ENCODE data around the gene BPIFA3. TPM values are rescaled to one million over a fixed set of nuclear protein-coding genes. Genes with fewer than 3 reads are reported as not detected.
"Not testable (repeated sequence)": the region's sequence is repeated elsewhere in the genome, so short reads cannot be mapped to it uniquely, and the experiment has no call there.

The BPIFA3 gene
- total RNA-seq, 2 donors from 2014 or later: 7.7 TPM; not detected in 1

DNA sequence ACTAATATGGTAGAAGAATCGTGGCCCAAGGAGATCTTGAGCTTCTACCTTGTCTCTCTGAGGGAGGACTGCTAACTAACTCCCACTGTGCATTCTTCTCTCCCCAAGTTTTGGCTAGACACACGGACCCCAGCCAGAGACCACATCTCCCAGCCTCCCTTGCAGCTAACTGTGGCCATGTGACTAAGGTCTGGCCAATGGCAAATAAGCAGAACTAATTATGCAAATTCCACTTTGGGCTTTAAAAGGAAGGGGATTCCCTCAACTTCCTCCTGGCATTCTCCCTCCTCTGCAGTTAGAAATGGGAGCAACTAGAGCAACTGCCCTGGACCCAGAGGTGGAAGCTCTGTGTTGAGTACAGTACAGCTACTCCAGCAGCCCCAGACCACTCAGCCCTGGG is 33.8 kb upstream of the BPIFA3 start:
- intact Hi-C loops (cut with DNase I): no loop called here
- Histone ChIP-seq H3K9me3 (no peaks in the 10 kb centered on the region), H3K4me3 (no peak overlapping the region), H3K27ac (no peak overlapping the region), H3K4me1 (replicated peaks) (no peaks in the 10 kb centered on the region), H3K36me3 (no peaks in the 10 kb centered on the region), H3K27me3 (replicated peaks; ENCODE audit: insufficient read depth) (no peaks in the 10 kb centered on the region)
- 84% methylated on average over 2 of the region's 2 CpGs for WGBS
- TF ChIP-seq POLR2A (IDR thresholded peaks at IDR 0.05) (no peak), POLR2AphosphoS5 (IDR thresholded peaks at IDR 0.05) (no peak)
- TF ChIP-seq, protein P1, sequence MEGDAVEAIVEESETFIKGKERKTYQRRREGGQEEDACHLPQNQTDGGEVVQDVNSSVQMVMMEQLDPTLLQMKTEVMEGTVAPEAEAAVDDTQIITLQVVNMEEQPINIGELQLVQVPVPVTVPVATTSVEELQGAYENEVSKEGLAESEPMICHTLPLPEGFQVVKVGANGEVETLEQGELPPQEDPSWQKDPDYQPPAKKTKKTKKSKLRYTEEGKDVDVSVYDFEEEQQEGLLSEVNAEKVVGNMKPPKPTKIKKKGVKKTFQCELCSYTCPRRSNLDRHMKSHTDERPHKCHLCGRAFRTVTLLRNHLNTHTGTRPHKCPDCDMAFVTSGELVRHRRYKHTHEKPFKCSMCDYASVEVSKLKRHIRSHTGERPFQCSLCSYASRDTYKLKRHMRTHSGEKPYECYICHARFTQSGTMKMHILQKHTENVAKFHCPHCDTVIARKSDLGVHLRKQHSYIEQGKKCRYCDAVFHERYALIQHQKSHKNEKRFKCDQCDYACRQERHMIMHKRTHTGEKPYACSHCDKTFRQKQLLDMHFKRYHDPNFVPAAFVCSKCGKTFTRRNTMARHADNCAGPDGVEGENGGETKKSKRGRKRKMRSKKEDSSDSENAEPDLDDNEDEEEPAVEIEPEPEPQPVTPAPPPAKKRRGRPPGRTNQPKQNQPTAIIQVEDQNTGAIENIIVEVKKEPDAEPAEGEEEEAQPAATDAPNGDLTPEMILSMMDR (IDR thresholded peaks at IDR 0.05): no peak
- no peak for DNase-seq (ENCODE audit: low spot score)

DNA sequence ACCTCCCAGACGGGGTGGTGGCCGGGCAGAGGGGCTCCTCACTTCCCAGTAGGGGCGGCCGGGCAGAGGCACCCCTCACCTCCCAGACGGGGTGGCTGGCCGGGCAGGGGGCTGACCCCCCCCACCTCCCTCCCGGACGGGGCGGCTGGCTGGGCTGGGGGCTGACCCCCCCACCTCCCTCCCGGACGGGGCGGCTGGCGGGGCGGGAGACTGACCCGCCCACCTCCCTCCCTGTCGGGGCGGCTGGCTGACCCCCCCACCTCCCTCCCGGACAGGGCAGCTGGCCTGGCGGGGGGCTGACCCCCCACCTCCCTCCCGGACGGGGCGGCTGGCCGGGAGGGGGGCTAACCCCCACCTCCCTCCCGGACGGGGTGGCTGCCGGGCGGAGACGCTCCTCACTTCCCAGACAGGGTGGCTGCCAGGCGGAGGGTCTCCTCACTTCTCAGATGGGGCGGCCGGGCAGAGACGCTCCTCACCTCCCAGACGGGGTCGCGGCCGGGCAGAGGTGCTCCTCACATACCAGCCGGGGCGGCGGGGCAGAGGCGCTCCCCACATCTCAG is 32.0 kb upstream of the BPIFA3 start:
- DNase-seq (ENCODE audit: low spot score): not testable (repeated sequence)
- WGBS: 88% methylated on average over 26 of the region's 40 CpGs

DNA sequence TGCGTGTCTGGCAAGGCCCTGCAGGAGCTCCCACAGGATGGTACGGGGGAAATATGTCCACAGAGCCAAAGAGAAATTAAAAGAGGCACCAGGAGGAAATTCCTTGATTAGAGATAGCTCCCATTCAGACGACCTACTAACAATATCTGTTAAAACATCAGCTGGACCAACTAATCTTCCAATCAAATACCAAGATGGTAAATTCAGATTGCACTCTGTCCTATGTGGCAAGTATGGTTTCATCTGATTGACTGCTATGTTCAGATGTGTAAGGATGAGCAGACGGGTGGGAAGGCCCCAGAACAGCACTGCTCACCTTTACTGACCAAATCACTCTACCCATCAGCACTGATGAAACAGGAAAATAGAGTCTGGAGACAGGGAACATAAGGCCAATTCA is 29.7 kb upstream of the BPIFA3 start:
- H3K27ac ChIP-seq: no peak overlapping the region
- H3K9me3 ChIP-seq: no peaks in the 10 kb centered on the region
- WGBS: 77% methylated on average over 4 of the region's 4 CpGs
- no peaks in the 10 kb centered on the region for H3K4me1 ChIP-seq (replicated peaks)
- intact Hi-C loops (cut with DNase I): no loop called here
- no peaks in the 10 kb centered on the region for H3K27me3 ChIP-seq (replicated peaks; ENCODE audit: insufficient read depth)
- no peak overlapping the region for H3K4me3 ChIP-seq
- no peaks in the 10 kb centered on the region for H3K36me3 ChIP-seq
- TF ChIP-seq POLR2AphosphoS5 (IDR thresholded peaks at IDR 0.05) (no peak), POLR2A (IDR thresholded peaks at IDR 0.05) (no peak)
- TF ChIP-seq, protein P1 (IDR thresholded peaks at IDR 0.05): no peak
- no peak for DNase-seq (ENCODE audit: low spot score)

More for the DNA sequence above, 32.0 kb upstream of the BPIFA3 start:
- H3K4me1 ChIP-seq (replicated peaks); intact Hi-C loops (cut with DNase I); H3K9me3 ChIP-seq; H3K36me3 ChIP-seq; H3K27me3 ChIP-seq (replicated peaks; ENCODE audit: insufficient read depth); H3K27ac ChIP-seq; H3K4me3 ChIP-seq: not testable (repeated sequence)

DNA sequence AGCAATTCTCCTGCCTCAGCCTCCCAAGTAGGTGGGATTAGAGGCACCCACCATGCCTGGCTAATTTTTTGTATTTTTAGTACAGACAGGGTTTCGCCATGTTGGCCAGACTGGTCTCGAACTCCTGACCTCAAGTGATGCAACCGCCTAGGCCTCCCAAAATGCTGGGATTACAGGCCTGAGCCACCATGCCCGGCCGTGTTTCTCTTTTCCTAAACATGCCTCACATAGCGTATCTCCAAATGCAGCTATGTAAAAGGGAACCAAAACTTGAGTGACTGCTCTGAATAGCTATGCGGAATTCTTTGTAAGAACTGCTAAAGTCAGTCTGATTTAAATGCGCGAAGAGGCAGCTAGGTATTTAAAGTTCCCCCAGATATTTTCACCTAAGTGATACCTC is 28.7 kb upstream of the BPIFA3 start:
- 91% methylated on average over 9 of the region's 9 CpGs for WGBS
- Histone ChIP-seq H3K9me3 (no peaks in the 10 kb centered on the region), H3K27me3 (replicated peaks; ENCODE audit: insufficient read depth) (no peaks in the 10 kb centered on the region), H3K36me3 (no peaks in the 10 kb centered on the region), H3K4me3 (no peak overlapping the region), H3K27ac (peak overlapping the region in 1 of 2 donors; percentile 11), H3K4me1 (replicated peaks) (no peaks in the 10 kb centered on the region)
- DNase-seq (ENCODE audit: low spot score): no peak
- intact Hi-C loops (cut with DNase I): no loop called here
- TF ChIP-seq POLR2A (IDR thresholded peaks at IDR 0.05): no peak
- TF ChIP-seq, protein P1 (IDR thresholded peaks at IDR 0.05): no peak
- no peak for TF ChIP-seq POLR2AphosphoS5 (IDR thresholded peaks at IDR 0.05)

DNA sequence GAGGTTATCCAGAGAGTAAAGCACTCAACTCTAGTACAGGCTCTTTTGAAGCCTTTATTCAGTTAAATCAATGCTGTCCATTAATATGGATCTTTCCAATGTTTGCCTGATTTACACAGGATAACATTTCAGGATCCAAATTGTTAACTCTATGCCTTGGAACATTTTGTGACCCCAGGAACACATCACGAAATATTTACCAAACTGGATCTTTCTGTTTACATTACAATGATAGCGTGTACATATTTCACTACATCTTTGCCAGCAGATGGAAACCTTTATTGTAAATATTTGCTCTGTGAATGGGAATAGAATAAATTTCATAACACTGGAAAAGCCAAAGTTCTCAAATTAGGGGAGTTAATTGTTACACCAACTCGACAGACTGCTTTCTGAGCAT is 25.7 kb upstream of the BPIFA3 start:
- peak overlapping the region; percentile 20 to 58 for H3K27ac ChIP-seq
- WGBS: 17% methylated on average over 3 of the region's 3 CpGs
- intact Hi-C loops (cut with DNase I): no loop called here

More for the DNA sequence above, 25.7 kb upstream of the BPIFA3 start:
- H3K4me3 ChIP-seq: no peak overlapping the region
- H3K36me3 ChIP-seq: no peaks in the 10 kb centered on the region
- no peak for DNase-seq (ENCODE audit: low spot score)
- no peaks in the 10 kb centered on the region for H3K4me1 ChIP-seq (replicated peaks)
- peak; percentile 79 for TF ChIP-seq POLR2AphosphoS5 (IDR thresholded peaks at IDR 0.05)
- TF ChIP-seq, protein P1 (IDR thresholded peaks at IDR 0.05): no peak
- no peak for TF ChIP-seq POLR2A (IDR thresholded peaks at IDR 0.05)
- no peaks in the 10 kb centered on the region for H3K27me3 ChIP-seq (replicated peaks; ENCODE audit: insufficient read depth)
- H3K9me3 ChIP-seq: no peaks in the 10 kb centered on the region

Data from prostate gland (tissue), 2 donors.